Panc1 (cell line): ENCODE data around the gene TESK1. TPM values are rescaled to one million over a fixed set of nuclear protein-coding genes. Genes with fewer than 3 reads are reported as not detected.

Experiments used
- ATAC-seq: fragments of 200-7000 bp; cut with Tn5 transposase; 2 replicates; pipeline ENCODE4 v1.9.1; 2020; ENCODE audit warnings: mild to moderate bottlenecking, moderate library complexity
- BruUV-seq: library from RNA; stranded (reverse); fragments of 400-500 nt; replicated peaks from 2 replicates; lab custom pipeline; 2021; lab: Mats Ljungman, UMichigan
- CTCF ChIA-PET: fragments of 300-600 bp; sonication (Branson Sonifier 250); formaldehyde crosslinking; loops from one replicate; lab custom pipeline; 2022; ENCODE audit warnings: antibody characterized with exemption; lab: Charles Lee
- POLR2A ChIA-PET: fragments of 300-600 bp; sonication (Branson Sonifier 250); formaldehyde crosslinking; loops from one replicate; lab custom pipeline; 2022; ENCODE audit warnings: antibody characterized with exemption; lab: Charles Lee
- DNase-seq: peaks from one replicate; pipeline ENCODE4 v3.0.0-alpha.2; 2010; ENCODE audit warnings: low read depth, low spot score
- H3K27ac ChIP-seq: 2 replicates; pipeline ENCODE4 v1.5.1; 2011; ENCODE audit warnings: mild to moderate bottlenecking, low read length, inconsistent platforms
- H3K27me3 ChIP-seq: fragments of 200-500 bp; sonication (Bioruptor generic); 2 replicates; pipeline ENCODE4 v1.6.0; 2014; ENCODE audit warnings: low read length, inconsistent platforms; ENCODE audit not compliant: control insufficient read depth, insufficient read depth
- H3K36me3 ChIP-seq: fragments of 200-500 bp; sonication (Bioruptor generic); 2 replicates; pipeline ENCODE4 v1.5.1; 2014; ENCODE audit warnings: inconsistent platforms, mild to moderate bottlenecking, low read length, moderate library complexity; ENCODE audit not compliant: control insufficient read depth, insufficient read depth
- H3K4me1 ChIP-seq: 2 replicates; pipeline ENCODE4 v1.5.1; 2011; ENCODE audit warnings: inconsistent platforms, mild to moderate bottlenecking, low read length, moderate library complexity; ENCODE audit not compliant: control insufficient read depth, insufficient read depth
- H3K4me3 ChIP-seq, 2 experiments: 2 replicates each; pipeline ENCODE4 v1.5.1; 2011 to 2012; ENCODE audit warnings: low read depth in 2 of 2, low read length in 2 of 2, mild to moderate bottlenecking in 2 of 2, inconsistent platforms in 1 of 2, moderate library complexity in 1 of 2
- H3K9me3 ChIP-seq: fragments of 200-500 bp; sonication (Bioruptor generic); 2 replicates; pipeline ENCODE4 v1.5.1; 2014; ENCODE audit warnings: low read depth, mild to moderate bottlenecking, inconsistent platforms, low read length, moderate library complexity; ENCODE audit not compliant: control insufficient read depth, insufficient read depth
- POLR2AphosphoS5 ChIP-seq: IDR thresholded peaks from 2 replicates; pipeline ENCODE4 v1.6.1; 2012; ENCODE audit warnings: mild to moderate bottlenecking, low read depth, low read length, moderate library complexity
- REST ChIP-seq, 2 experiments: IDR thresholded peaks; 2 replicates each; pipeline ENCODE4 v1.6.1; 2011 to 2012; ENCODE audit warnings: low read depth in 2 of 2, control low read depth in 1 of 2, low read length in 1 of 2, mild to moderate bottlenecking in 1 of 2, moderate library complexity in 1 of 2; ENCODE audit not compliant: insufficient read depth in 1 of 2
- SIN3A ChIP-seq: IDR thresholded peaks from 2 replicates; pipeline ENCODE4 v1.6.1; 2012; ENCODE audit warnings: low read depth, mild to moderate bottlenecking, low read length, moderate library complexity, borderline replicate concordance; ENCODE audit not compliant: insufficient read depth
- TCF7L2 ChIP-seq: IDR thresholded peaks from 2 replicates; pipeline ENCODE4 v1.6.1; 2011; ENCODE audit warnings: mild to moderate bottlenecking, low read depth, low read length, inconsistent platforms
- in situ Hi-C: cut with HindIII; loops from 2 replicates; pipeline ENCODE4 v1.10.0; 2016; ENCODE audit warnings: low sequenced_read_pairs, low pct_unique_long_range_greater_than_20kb
- intact Hi-C: fragments of 100-400 bp; cut with micrococcal nuclease; formaldehyde crosslinking; loops from one replicate; pipeline ENCODE4 v1.10.0; 2022; ENCODE audit not compliant: unreplicated experiment
- total RNA-seq: library from RNA; stranded (reverse); gene quantifications from one replicate; pipeline ENCODE4 v1.2.1, GENCODE V29; 2021; ENCODE audit not compliant: unreplicated experiment
- TF ChIP-seq, protein P1 (sequence below): fragments of 450-650 bp; IDR thresholded peaks from 2 replicates; pipeline ENCODE4 v1.5.1; 2017; ENCODE audit warnings: mild to moderate bottlenecking

TESK1 gene
- total RNA-seq, 1 experiment from 2014 or later: 55.0 TPM

GRCh38 chr9:35612843-35613242 lies 7.8 kb downstream of the TESK1 start:
- DNase-seq: no peak
- no TSS peak for BruUV-seq

DNA sequence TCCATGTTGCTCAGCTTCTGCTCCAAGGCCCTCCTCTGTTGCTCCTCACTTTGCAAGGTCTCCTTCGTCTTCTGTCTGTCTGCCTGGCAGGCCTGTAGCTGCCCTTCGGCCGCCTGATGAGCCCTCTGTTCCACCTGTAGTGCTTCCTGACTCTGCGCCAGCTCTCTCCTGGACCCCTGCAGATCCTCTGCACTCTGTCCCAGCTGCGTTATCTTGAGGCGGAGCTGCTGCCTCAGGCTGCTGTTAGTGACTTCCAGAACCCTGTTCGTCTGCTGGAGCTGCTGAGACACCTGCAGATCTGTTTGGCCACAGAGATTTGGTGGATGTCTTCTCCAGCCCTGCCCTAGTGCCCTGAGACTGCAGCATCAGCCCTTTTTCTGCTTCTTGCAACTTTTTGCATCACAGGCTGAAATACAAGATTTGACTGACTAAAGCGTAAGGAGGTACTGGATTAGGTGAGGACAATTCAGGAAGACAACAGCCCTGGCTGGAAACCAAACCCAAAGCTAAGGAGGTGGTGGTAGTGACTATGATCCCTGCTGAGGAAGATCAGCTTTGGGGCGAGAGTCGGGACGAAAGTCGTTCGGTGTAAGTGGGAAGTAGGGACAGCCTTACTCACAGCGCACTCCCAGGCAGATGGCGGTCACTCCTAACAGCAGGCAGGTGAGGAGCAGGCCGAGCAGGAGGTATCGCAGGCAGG lies 11.1 kb downstream of the TESK1 start:
- TF ChIP-seq, protein P1, sequence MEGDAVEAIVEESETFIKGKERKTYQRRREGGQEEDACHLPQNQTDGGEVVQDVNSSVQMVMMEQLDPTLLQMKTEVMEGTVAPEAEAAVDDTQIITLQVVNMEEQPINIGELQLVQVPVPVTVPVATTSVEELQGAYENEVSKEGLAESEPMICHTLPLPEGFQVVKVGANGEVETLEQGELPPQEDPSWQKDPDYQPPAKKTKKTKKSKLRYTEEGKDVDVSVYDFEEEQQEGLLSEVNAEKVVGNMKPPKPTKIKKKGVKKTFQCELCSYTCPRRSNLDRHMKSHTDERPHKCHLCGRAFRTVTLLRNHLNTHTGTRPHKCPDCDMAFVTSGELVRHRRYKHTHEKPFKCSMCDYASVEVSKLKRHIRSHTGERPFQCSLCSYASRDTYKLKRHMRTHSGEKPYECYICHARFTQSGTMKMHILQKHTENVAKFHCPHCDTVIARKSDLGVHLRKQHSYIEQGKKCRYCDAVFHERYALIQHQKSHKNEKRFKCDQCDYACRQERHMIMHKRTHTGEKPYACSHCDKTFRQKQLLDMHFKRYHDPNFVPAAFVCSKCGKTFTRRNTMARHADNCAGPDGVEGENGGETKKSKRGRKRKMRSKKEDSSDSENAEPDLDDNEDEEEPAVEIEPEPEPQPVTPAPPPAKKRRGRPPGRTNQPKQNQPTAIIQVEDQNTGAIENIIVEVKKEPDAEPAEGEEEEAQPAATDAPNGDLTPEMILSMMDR: no peak
- TF ChIP-seq SIN3A (no peak), TCF7L2 (no peak), POLR2AphosphoS5 (no peak), REST (IDR thresholded peaks at IDR 0.05; ENCODE audit: insufficient read depth in 1 of 2, low read depth in 2 of 2, low read length in 1 of 2) (no peak)
- Histone ChIP-seq H3K36me3 (no peaks in the 10 kb centered on the region), H3K27me3 (peaks cover 5% of the 10 kb centered on the region; the same call in 1 of the 2 replicates), H3K27ac (no peak overlapping the region), H3K4me3 (no peak overlapping the region), H3K4me1 (no peaks in the 10 kb centered on the region), H3K9me3 (no peaks in the 10 kb centered on the region)
- BruUV-seq: no TSS peak
- ATAC-seq: 0 out of 2 replicates have a peak, but pooled peaks have one; percentile 18
- no peak for DNase-seq
- in situ Hi-C loops (no loop called here), intact Hi-C loops (no loop called here)
- ChIA-PET CTCF (no interaction called here), POLR2A (no interaction called here)

More at GRCh38 chr9:35612843-35613242, 7.8 kb downstream of the TESK1 start:
- H3K9me3 ChIP-seq: no peaks in the 10 kb centered on the region
- TF ChIP-seq POLR2AphosphoS5 (no peak), TCF7L2 (no peak)
- no peak for ATAC-seq
- in situ Hi-C loops: no loop called here
- intact Hi-C loops: no loop called here
- H3K4me1 ChIP-seq: no peaks in the 10 kb centered on the region
- H3K27me3 ChIP-seq: peaks cover 5% of the 10 kb centered on the region; the same call in 1 of the 2 replicates
- H3K4me3 ChIP-seq: no peak overlapping the region
- no peaks in the 10 kb centered on the region; the same call in 1 of the 2 replicates for H3K36me3 ChIP-seq
- ChIA-PET CTCF (interaction anchor here (1.4 kb wide), 1 partner anchor 9 kb away, joined by 3 read pairs; no protein-coding TSS in a partner anchor), POLR2A (no interaction called here)
- H3K27ac ChIP-seq: no peak overlapping the region
